Measurements from ENCODE around the gene VIT. TPM values are rescaled to one million over a fixed set of nuclear protein-coding genes. Genes with fewer than 3 reads are reported as not detected.

The VIT gene
- total RNA-seq, 1 donor from 2014 or later: 4.2 TPM

- Histone ChIP-seq H3K9me3 (no peaks in the 10 kb centered on the region), H3K36me3 (no peaks in the 10 kb centered on the region), H3K27ac (no peak overlapping the region), H3K4me3 (no peak overlapping the region), H3K4me1 (no peaks in the 10 kb centered on the region), H3K27me3 (ENCODE audit: low read depth) (no peaks in the 10 kb centered on the region)
- intact Hi-C loops (cut with DNase I): no loop called here
- TF ChIP-seq, protein P1, sequence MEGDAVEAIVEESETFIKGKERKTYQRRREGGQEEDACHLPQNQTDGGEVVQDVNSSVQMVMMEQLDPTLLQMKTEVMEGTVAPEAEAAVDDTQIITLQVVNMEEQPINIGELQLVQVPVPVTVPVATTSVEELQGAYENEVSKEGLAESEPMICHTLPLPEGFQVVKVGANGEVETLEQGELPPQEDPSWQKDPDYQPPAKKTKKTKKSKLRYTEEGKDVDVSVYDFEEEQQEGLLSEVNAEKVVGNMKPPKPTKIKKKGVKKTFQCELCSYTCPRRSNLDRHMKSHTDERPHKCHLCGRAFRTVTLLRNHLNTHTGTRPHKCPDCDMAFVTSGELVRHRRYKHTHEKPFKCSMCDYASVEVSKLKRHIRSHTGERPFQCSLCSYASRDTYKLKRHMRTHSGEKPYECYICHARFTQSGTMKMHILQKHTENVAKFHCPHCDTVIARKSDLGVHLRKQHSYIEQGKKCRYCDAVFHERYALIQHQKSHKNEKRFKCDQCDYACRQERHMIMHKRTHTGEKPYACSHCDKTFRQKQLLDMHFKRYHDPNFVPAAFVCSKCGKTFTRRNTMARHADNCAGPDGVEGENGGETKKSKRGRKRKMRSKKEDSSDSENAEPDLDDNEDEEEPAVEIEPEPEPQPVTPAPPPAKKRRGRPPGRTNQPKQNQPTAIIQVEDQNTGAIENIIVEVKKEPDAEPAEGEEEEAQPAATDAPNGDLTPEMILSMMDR (IDR thresholded peaks at IDR 0.05): no peak
- DNase-seq: no peak
- ATAC-seq: no peak
Measured at GRCh38 chr2:36831185-36831584, 134.7 kb downstream of the VIT start.

DNA sequence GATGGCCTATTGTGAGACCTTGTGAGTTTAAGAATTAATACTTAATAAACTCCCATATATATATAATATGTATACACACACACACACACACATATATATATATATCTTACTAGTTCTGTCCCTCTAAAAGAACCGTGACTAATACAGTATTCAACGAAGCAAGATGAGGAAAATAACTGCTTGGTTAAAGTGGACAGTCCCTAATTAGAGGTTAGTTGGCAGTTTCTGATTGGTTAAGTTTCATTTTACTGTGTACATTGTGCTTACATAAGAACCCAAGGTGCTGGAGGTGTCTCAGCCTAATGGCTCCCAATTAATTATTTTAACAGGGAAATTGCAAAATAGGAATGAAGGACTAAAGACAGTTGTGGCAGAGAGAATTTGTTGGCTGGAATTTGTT lies 137.7 kb downstream of the VIT start:
- Histone ChIP-seq H3K27ac (no peak overlapping the region), H3K36me3 (no peaks in the 10 kb centered on the region), H3K9me3 (no peaks in the 10 kb centered on the region), H3K4me3 (no peak overlapping the region), H3K27me3 (ENCODE audit: low read depth) (no peaks in the 10 kb centered on the region), H3K4me1 (no peaks in the 10 kb centered on the region)
- ATAC-seq: no peak
- TF ChIP-seq, protein P1 (IDR thresholded peaks at IDR 0.05): no peak
- intact Hi-C loops (cut with DNase I): no loop called here
- no peak for DNase-seq

DNA sequence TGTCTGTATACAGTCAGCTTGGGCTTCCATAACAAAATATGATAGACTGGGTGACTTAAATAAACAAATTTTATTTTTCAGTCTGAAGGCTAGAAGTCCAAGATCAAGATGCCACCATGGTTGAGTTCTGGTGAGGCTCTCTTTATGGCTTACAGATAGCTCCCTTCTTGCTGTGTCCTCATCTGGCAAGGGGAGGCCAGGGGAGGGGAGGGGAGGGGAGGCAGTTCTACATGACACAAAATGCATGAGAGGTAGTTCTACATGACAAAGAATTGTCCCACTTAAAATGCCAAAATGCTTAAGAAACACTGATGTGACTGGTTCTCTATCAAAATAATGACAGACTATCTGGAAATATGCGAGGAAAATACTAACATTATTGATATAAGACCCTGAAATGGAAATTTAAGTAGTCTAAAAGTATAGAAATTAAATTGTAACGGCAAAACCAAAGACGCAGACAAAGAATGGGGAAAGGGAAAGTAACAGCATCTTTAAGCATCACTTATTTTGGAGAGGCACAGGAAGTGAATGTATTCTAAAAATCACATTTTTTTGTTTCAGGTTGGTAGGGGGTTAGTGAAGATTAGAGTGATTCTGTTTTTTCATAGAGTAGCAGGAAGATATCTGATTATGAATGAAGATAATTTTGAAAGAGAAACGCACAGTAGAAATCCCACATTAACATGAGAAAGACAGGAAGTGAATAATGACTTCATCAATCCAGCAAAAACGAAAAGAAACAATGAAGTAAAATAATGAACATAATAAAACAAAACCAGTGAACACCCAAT lies 138.4 kb downstream of the VIT start:
- intact Hi-C loops (cut with DNase I): no loop called here
- TF ChIP-seq, protein P1 (IDR thresholded peaks at IDR 0.05): no peak
- no peak for ATAC-seq

DNA sequence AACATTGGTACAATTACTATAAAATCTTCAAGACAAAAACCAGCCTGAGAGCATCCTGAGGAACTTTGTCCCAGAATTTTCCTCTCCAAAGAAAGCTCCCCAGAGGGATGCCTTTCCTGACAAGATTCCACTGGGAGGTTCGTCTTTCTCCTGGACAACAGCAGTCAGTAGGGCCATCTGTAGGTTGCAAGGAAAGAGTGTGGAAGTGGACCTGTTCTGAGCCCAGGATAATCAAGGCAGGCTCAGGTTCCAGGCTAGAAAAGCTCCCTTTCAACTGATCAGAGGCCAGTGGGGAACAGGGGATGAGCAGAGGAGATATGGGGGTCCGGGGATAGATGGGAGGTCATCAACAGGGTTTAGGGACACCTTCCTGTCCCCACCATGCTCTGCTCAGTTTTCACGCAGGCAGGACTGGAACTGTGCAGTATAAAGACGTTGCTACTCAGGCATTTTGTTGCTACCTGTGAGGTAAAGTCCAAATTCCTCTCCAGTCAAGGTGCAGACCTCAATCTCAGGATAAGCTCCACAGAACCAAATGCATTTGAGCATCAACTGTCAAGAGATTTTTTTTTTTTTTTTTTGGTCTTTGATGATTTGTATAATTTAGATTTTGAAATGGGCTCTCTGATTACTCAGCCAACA lies 143.6 kb downstream of the VIT start:
- TF ChIP-seq, protein P1 (IDR thresholded peaks at IDR 0.05): no peak
- no peaks in the 10 kb centered on the region for H3K4me1 ChIP-seq
- intact Hi-C loops (cut with DNase I): no loop called here
- H3K27ac ChIP-seq: no peak overlapping the region
- H3K4me3 ChIP-seq: no peak overlapping the region
- no peaks in the 10 kb centered on the region for H3K27me3 ChIP-seq (ENCODE audit: low read depth)
- ATAC-seq: no peak
- no peak for DNase-seq
- H3K36me3 ChIP-seq: peaks cover 6% of the 10 kb centered on the region
- H3K9me3 ChIP-seq: no peaks in the 10 kb centered on the region

More for the DNA sequence above, 138.4 kb downstream of the VIT start:
- H3K4me3 ChIP-seq: no peak overlapping the region
- H3K36me3 ChIP-seq: no peaks in the 10 kb centered on the region
- H3K27me3 ChIP-seq (ENCODE audit: low read depth): no peaks in the 10 kb centered on the region
- H3K27ac ChIP-seq: no peak overlapping the region
- no peaks in the 10 kb centered on the region for H3K4me1 ChIP-seq
- DNase-seq: no peak
- H3K9me3 ChIP-seq: no peaks in the 10 kb centered on the region

DNA sequence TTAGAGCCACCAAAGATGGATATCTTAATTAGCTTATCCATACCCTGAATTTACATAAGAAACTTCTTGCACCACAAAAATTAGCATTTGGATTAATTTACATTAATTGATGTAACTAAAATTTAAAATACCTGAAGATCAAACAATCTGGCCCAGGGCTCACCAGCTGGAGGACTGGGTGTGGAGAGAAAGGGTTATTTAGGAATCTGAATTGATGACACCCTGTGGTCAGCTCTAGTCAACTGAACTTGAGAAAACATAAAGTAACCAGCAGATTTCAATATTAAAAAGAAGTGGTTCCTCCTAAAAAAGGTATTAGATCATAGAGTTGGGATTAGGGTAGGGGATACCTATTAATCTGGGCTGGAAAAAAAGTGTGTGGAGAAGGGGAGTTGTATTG lies 147.3 kb downstream of the VIT start:
- no peak overlapping the region for H3K4me3 ChIP-seq
- intact Hi-C loops (cut with DNase I): no loop called here
- H3K27ac ChIP-seq: no peak overlapping the region
- ATAC-seq (no peak), DNase-seq (no peak)
- no peaks in the 10 kb centered on the region for H3K9me3 ChIP-seq
- TF ChIP-seq, protein P1 (IDR thresholded peaks at IDR 0.05): no peak
- peaks cover 28% of the 10 kb centered on the region for H3K36me3 ChIP-seq
- no peaks in the 10 kb centered on the region for H3K27me3 ChIP-seq (ENCODE audit: low read depth)
- no peaks in the 10 kb centered on the region for H3K4me1 ChIP-seq
